HG02678 (cell line): ENCODE results near the gene FGF14.
A peak's percentile ranks its signal among the peaks of the same experiment; 100 is the strongest.

ENCODE experiments used
- ATAC-seq: cut with Tn5 transposase; IDR thresholded peaks from one replicate; pipeline ENCODE4 v1.9.1; 2021; ENCODE audit warnings: mild to moderate bottlenecking, moderate library complexity; ENCODE audit not compliant: unreplicated experiment

FGF14 gene

DNA sequence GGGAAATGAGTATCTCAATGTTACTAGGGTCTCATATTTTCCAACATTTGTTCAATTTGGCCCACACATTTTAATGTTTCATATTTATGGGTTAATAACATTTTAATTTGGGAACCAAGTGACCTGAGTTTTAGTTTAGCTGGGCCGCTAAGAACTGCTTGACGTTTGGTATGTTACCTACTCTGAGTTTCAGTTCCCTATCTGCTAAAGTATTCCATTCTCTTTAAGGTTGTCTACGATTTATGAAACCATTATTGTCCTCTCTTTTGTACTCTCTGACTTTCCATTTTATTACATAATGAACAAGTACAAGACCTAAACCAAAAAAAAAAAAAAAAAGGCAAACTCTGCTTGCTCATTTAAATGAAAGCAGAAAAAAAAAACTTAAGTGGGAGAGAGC, 89.9 kb downstream of the FGF14 start:
- peak; percentile 56 for ATAC-seq

DNA sequence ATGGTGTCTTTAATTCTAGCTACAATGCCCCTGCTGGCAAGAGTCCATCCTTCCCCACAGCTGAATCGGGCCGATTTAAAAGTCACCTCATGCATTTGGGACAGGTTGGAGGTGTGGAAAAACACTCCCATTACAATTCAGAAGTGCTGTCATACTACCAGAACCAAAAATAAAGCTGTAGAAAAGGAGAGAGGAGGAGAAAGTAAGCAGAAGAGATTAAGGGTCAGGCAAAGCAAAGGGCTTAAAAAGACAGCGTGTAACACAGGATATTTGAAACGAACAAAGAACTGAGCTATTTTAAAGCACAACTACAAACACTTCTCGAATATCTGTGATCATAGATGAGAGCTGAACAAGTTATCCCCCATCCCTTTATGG, 90.4 kb downstream of the FGF14 start:
- no peak for ATAC-seq

DNA sequence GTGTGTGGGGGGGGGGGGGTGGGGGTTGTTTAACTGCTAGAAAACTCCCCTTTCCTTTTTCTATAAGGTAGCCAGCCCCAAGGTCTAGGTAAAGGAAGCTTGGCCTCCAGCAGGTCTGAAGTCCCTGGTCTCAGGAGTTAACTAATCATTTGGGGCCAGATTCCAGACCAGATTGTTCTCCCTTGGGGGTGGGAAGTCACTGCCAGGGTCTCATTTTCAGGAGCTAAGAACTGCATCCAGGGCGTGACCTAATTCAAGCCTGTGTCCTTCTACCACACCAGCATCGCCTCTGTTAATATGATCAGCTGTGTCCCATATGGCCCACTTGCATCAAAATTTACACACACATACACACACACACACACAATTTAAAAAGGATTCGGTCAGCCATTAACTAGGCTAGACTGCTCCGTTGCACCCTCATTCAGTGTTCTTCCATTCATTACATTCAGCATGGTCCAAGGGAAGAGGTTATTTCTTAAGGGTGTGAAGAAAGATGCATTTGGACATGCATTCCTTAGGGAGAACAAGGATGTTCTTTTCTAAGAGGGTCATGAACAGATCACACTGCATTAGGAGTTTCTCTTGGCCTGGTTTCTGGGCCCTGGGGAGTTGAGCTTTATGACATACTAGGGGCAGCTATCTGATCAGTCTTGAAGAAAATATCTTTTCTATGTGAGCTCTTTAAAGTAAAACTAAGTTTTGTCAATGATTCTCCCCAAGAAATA, 91.0 kb downstream of the FGF14 start:
- ATAC-seq, result no peak

DNA sequence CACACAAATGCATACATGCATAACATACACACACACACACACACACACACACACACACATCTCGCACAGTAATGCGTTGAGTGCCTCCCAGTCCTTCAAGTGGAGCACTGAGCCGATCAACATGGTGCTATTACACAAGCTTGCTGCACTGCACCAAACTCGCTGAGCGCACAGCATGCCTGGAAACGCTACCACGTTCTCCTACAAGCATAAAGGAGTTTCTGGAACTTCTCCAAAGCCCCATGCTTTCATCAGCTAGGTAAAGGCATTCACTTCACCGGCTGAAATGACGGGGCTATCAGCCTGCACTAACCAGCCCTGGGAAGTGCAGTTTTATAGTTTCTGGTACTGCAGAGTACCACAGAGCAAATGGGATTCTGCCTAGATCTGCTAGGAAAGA, 92.7 kb downstream of the FGF14 start:
- ATAC-seq, result no peak

DNA sequence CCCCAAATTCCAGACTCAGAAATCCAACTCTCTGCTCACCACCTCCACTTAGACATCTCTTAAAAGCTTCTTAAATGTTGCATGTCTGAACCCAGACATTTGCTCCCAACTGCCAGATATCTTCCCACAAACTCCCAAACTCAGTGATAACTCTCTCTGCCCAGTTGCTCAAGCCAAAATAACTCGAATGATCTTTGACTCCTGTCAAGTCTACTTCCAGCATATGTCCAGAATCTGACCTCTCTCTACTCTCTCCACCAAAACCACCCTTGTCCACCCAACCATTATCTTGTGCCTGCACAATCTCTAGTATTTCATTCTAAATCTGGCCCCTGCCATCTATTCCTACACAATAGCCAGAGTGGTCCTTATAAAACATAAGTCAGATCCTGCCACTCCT, 99.3 kb downstream of the FGF14 start:
- ATAC-seq, result no peak

DNA sequence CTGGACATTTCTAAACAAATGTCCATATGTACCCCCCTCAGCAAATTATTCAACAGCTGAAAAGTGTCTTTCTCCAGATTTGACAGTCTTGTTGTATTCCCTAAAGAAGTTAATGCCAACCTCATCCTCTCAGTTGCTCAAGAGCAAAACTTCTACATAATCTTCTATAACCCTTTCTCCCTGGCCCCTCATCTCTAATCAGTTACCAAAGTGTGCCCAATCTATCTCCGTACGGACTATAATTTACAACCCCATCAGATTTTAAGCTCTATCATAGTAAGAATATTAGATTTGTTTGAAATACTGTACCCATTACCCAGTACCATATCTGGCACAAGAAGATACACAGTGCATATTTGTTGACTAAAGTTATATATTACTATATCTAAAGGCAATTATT, 101.5 kb downstream of the FGF14 start:
- ATAC-seq, result no peak

DNA sequence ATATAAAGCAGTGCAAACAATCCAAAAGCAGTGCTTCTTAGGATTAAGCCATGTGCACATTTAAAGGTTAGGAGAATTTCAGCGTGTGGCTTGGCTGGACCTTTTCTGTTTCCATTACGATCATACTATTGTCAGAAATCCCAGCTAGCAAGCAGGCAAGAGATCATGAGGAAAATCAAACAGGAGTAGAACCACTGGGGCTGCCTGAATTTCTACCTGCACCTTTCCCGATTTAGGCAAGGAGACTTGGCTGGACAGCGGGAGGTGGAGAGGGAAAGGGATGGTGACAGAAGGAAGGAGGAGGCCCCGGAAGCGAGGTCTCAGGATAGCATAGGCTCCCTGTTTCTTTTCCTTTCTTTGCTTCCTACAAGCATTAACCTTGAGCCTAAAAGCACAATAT, 102.5 kb downstream of the FGF14 start:
- no peak for ATAC-seq

DNA sequence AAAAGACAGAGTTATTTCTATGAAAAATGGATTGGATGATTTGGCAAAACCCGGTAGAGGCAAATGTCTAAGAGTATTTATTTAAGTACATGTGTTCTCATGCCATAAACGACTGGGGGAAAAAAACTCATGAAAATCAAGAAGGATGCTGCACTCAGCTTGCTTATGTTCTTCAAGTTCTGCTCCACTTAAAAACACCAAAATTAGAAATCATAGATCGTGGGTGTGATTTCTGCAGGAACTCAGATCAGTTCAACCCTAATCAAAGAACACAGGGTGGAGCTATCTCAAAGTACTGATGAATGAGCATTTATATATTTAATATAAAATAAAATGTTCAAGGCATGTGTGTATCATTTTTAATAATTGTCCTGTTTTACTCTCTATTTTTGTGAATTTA, 103.8 kb downstream of the FGF14 start:
- ATAC-seq, result no peak

DNA sequence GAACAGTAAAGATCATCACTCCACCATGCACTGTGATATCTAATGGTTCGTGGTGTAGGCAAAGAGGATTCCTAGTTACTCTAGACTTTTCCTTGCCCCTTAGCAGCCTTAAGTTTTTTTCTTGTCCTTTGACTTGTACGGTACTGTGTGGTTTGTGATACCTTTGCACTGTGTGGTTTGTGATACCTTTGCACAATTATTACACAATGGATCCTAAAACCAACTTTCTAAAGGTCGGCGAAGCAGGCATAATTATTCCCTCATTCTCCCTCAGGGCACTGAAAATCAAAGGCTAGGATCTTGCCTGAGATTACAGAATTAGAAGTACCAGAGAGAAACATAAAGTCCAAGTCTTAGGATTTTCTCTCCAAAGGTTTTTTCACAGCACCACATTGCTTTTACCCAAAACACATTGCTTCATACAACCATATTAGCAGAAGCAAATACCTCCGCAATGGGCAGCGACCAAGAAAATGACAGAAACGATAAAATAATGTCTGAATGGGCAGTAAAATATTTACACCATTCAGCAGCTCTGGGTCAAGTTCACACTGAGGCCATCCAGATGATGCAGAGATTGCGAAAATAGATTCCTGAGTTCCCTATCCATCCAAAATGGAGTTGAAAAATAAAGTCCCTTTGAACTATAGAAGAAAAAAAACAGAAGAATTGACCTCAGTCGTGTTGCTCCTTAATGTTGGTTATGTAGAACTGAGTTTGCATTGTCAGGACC, 106.4 kb downstream of the FGF14 start:
- no peak for ATAC-seq

DNA sequence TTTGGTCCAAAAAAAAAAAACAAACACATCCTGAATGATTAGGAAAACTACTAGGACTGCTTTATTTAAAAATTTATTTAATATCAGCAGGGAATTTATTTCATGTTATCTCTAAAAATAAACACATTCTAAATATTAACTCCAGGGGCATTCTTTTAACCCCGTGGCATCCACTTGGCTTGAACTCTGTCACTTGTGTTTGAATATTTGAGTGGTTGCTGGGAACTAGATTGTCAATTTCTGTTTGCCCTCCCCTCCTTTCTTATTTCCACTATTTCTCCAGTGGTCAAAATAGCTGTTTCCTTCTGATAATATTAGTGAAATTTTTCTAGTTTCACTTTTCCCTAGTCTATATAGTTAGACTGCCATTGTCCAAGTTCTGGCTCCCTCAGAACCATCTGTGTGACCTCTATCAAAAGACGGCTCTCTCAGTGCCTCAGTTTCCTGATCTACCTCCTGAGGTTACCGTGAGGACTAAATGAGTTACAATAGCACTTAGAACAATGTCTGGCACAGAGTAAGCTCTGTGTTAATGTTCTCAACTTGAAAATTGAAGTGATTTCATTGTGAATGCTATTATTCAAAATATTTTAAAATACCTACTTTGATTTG, 107.3 kb downstream of the FGF14 start:
- ATAC-seq, result no peak

DNA sequence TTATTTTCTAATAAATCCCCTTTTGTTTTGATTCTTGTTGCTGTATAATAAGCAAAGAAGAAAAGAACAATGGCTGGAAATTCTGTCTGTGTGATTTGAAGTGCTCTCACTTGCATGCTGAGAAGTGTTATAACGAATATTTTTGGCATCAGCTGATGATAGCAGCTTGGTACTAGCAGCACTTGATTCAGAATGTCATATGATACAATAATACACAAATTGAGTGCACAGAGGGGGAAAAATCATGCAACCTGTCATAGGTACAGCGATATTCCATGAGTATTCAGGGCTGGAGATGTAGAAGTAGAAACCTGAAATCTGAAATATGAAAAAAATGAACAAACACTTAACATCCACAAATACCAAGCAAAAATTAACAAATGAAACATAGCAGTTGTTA, 108.1 kb downstream of the FGF14 start:
- ATAC-seq, result no peak

DNA sequence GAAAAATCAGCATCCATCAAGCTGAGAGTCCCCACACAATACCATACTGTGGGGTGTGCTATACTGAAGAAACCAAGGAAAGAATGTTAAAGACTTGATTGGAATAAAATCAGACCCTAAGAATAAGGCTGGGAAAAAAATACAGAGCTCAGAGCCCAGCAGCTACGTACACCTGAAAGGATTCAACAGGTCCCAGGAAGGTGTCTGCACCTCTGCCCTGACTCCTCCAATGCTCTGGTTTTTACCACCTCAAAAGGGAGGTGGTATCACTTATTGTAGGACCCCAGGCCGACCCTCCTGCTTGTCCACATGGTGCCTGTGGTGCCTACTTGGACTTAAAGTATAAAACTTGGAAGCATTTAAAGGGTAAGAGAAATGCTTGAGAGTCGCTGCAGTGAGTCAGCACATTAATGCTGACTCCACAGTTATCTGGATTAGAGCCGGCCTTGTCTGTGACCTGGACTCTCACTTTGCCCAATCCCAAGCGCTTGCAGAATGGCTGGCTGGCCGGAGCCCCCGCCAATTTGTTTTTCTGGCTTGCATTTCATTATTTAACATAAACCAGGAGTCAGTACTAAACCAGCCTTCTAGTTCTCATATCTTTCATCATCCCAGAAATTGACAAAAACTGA, 110.1 kb downstream of the FGF14 start:
- no peak for ATAC-seq

DNA sequence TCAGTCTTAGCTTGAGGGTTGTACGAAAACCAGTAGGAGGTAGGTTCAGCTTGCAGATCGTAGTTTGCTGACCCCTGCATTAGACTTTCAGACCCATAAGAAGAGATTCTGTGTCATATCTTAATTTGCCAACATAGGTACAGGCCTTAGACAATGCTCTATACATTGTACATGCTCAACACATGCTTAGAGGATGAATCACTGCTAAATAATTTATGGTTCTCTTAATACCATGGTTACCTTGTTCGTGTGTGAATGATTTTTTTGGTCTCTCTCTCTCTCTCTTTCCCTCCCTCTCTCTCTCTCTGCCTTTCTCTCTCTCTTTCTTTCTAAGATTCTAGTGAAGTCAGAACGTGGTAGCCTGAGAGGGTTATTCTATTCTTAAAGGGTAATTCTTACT, 112.2 kb downstream of the FGF14 start:
- ATAC-seq, result no peak

DNA sequence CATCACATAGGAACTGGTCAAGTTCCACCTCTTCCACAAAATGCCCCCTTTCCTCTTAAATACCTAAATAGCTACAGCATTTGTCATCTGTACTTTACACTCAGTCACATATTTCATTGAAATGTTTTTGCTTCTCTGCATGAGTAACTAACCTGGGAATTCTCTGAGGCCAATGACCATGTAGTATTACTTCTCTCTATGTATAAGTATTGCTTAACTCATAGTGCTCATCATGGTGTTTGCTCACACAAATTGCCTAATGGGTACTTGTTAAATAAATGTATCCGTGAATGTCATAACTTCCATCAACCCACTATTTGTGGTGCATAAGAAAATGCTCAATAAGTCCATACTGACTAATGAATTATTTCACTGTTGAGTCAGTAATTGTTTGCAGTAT, 115.5 kb downstream of the FGF14 start:
- ATAC-seq, result no peak

DNA sequence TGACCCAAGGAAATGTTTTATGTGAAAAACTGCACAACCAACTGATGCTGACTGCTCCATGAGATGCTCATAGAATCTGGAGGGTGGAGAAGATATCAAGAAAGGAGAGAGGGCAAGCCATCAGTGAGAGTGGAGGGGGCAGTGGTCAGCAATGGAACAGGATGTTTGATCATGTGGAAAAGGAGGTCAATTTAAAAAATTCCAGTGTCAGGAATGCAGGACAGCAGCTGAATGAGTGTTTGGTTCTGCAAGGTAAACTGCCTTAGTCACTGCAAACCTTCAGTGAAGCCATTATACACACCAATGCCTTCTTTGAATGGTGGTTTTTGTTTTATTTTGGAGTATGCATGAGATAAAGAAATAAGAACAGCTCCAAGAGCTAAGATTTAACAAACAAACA, 121.5 kb downstream of the FGF14 start:
- no peak for ATAC-seq

DNA sequence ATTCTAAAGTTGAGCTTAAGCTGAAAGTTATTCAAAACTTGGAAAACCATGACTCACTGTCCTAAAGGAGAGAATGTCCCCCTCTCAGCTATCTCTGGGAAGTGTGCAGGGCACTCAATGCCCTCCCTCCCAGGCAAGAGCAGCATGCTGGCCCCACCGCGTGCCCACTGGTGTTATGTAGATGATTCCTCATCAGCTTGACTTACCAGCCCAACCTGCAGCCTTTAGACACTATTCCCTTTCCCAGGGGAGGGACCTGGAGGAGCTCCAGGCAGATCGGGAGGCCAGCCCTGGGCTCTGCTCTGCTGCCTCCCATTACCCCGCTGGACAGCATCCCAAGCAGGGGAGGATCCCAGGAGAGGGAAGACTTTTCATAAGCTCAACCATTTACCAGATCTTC, 124.6 kb downstream of the FGF14 start:
- no peak for ATAC-seq

DNA sequence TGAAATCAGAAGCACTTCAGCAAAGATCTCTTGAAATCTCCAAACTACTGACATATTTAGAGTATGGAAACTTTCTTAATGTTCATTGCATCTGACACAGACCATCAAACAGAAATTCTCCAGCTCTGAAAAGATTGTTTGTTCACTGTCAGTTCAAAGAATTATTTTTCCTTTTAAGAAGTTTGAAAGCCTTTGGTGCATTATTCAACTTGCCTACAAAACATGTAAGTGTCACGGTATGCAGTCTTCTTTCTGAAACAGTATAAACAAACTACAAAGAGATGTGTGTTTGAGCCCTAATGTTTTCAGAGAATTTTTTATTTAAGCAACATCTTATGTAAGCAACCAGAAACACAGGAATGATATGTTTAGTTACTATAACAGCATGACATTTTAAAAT, 125.4 kb downstream of the FGF14 start:
- ATAC-seq, result no peak

DNA sequence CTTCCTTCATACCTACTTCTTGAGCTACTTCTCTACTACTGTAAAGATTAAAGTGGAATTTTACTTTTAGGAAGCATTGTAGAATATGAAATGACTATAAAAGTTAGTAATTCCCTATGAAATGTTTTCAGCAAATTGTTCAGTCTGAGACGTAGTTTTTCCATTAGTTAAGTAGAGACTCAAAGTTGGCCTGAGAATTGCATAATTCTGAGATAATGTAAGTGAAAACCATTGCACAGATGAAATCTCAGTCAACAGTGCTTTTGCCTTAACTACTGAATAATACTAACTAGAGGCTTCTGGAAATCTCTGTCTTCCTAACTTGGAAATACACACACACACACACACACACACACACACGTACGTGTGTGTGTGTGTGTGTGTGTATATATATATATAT, 125.9 kb downstream of the FGF14 start:
- no peak for ATAC-seq

DNA sequence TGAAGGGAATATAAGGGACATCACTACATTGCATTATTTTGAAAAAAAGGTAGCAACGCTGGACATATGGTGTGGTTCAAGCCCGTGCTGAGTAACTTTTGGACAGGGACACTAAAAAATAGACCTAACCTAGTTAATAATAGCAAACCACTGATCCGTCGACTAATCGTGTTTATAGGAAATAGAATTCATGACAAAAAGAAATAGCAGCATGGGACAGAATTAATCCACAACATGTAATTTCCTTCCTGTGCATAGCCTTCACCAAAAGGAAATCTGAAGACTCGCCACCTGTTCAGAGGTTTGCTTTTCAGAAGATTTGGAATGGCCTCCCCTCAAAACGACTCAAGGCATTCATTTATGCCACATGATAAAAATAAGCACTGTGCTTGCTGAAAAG, 128.7 kb downstream of the FGF14 start:
- no peak for ATAC-seq

DNA sequence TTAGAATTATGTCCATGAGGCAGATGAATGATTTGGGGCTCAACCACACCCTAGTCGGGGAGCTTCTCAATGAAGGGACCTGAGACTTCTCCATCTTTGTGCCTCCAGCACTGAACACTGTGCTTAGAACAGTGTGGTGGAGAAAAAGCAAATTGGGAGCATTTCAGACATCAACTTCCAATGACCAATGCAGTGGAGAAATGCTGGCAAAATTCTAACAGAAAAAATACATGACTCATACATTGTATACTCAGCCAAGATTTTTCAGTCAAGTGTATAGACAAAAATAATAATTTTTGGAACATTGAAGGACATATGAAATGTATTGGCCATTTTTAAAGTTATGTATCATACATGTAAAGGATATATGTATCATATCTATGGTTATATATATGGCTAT, 134.7 kb downstream of the FGF14 start:
- no peak for ATAC-seq

DNA sequence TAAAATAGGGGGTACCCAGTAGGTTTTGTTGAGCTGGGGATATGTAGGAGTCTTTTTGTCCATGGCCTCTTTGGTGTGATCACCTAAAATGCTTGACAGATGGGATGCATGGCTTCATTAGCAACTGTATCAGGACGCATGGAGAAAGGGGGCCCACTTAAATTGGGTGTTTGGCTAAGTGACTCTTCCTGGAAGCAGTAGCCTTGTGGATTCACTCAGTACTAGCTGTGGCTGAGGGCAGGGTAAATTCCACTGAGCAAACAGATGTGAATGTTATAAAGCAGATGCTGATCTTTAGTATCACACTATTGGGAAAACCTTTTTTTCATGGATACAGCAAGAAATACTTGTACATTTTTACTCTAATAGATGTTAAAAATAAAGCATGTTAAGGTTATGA, 140.0 kb downstream of the FGF14 start:
- no peak for ATAC-seq

DNA sequence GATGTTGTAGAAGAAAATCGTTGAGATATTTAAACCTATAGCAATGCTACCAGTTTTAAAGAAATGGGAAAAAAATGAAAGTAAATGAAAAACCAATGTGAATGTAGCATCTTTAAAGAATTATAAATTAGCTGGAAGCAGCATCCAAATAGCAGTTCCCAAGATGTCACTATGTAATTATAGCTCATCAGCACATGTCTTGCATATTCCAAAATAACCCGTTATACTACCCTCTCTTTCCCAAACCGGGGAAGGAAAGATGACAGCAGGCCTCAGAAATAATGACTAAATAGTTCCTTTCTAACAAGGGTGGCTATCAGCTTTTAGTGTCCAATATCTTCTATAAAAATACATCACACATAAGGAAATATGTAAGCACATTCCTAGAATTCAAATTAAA, 140.5 kb downstream of the FGF14 start:
- ATAC-seq, result no peak
